Lower leg skin (tissue), 3 donors: ENCODE measurements around the gene RHBDF1.

Experiments used
- POLR2A ChIP-seq, 2 donors: fragments of 450-650 bp; IDR thresholded peaks; one replicate each; pipeline ENCODE4 v1.6.1; 2016 to 2017; ENCODE audit warnings: antibody characterized with exemption in 2 of 2, mild to moderate bottlenecking in 1 of 2, moderate library complexity in 1 of 2
- TF ChIP-seq, protein P1 (sequence below), 3 donors: fragments of 450-650 bp; IDR thresholded peaks; one replicate each; pipeline ENCODE4 v1.5.1; 2016; ENCODE audit warnings: antibody characterized with exemption in 3 of 3, mild to moderate bottlenecking in 3 of 3, moderate library complexity in 2 of 3

DNA sequence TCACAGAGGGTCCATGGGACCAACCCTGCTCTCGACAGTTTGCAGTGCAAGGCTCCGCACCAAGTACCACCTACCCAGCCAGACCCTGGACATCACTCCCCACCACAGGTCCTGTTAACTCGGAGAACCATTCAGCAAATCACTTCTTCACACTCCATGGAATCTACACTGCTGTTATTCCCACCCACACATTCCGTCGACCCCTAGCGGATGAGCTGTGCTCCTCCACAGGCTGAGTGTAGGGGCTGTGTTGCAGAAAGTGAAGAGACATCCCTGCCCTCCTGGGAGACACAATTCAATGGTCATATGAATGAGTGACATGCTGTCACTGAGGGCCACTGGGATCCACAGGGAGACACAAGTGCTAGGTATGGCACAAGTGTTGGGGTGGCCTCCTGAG lies 33.1 kb upstream of the RHBDF1 start:
- no peak for TF ChIP-seq POLR2A (IDR thresholded peaks at IDR 0.05)
- TF ChIP-seq, protein P1, sequence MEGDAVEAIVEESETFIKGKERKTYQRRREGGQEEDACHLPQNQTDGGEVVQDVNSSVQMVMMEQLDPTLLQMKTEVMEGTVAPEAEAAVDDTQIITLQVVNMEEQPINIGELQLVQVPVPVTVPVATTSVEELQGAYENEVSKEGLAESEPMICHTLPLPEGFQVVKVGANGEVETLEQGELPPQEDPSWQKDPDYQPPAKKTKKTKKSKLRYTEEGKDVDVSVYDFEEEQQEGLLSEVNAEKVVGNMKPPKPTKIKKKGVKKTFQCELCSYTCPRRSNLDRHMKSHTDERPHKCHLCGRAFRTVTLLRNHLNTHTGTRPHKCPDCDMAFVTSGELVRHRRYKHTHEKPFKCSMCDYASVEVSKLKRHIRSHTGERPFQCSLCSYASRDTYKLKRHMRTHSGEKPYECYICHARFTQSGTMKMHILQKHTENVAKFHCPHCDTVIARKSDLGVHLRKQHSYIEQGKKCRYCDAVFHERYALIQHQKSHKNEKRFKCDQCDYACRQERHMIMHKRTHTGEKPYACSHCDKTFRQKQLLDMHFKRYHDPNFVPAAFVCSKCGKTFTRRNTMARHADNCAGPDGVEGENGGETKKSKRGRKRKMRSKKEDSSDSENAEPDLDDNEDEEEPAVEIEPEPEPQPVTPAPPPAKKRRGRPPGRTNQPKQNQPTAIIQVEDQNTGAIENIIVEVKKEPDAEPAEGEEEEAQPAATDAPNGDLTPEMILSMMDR (IDR thresholded peaks at IDR 0.05), result no peak
